ES-I3 (cell line): ENCODE measurements around the gene AMPD3.

Experiments
- H3K36me3 ChIP-seq: 2 replicates; pipeline ENCODE4 v1.6.1; 2013; ENCODE audit warnings: mild to moderate bottlenecking, low read length, control low read depth, moderate library complexity; ENCODE audit not compliant: insufficient read depth
- H3K4me1 ChIP-seq: 2 replicates; pipeline ENCODE4 v1.6.1; 2013; ENCODE audit warnings: mild to moderate bottlenecking, control low read depth, low read length; ENCODE audit not compliant: insufficient read depth
- H3K9ac ChIP-seq: 2 replicates; pipeline ENCODE4 v1.6.1; 2013; ENCODE audit warnings: low read depth, mild to moderate bottlenecking, low read length, moderate library complexity
- H3K9me3 ChIP-seq: 2 replicates; pipeline ENCODE4 v1.6.1; 2013; ENCODE audit warnings: mild to moderate bottlenecking, low read length, moderate library complexity; ENCODE audit not compliant: control insufficient read depth, insufficient read depth

AMPD3 gene

GRCh38 chr11:10495464-10495786, 40.4 kb downstream of the AMPD3 start:
- Histone ChIP-seq H3K36me3 (no peaks in the 10 kb centered on the region), H3K4me1 (peaks cover 3% of the 10 kb centered on the region; the same call in 1 of the 2 replicates), H3K9ac (no peak overlapping the region), H3K9me3 (no peaks in the 10 kb centered on the region)

GRCh38 chr11:10496296-10496936, 41.4 kb downstream of the AMPD3 start:
- Histone ChIP-seq H3K36me3 (no peaks in the 10 kb centered on the region), H3K9me3 (no peaks in the 10 kb centered on the region), H3K9ac (no peak overlapping the region), H3K4me1 (no peaks in the 10 kb centered on the region; the same call in 1 of the 2 replicates)

DNA sequence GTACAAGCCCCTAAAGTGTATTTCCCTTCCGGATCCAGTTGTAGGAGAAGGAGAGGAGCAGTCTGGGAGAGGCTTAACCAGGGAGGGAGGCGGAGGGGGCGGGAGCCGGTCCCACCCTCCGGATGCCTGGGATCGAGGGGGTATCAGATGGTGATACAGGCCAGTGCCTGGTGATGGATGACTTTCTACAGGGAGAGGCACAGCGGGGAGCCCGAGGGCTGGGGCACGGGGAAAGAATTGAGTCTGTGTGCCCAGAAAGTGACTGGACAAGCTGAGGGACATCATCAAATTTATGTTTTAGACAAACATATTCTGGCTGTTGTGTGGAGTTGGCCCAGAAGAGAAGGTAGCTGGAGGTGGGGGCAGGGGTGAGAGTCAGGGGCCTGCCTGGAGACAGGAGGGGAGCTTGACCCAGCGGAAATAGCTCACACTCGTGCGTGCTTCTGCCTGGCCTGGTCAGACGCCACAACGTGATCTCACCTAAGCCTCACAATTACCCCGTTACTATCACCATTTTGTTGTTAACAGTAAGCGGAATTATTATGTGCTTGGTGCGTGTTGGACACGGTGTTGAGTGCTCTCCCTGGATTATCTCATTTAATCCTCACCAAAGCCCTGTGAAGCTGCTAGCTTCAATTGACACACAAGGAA, 42.4 kb downstream of the AMPD3 start:
- Histone ChIP-seq H3K4me1 (no peaks in the 10 kb centered on the region; the same call in 1 of the 2 replicates), H3K9me3 (no peaks in the 10 kb centered on the region), H3K9ac (no peak overlapping the region), H3K36me3 (no peaks in the 10 kb centered on the region)

DNA sequence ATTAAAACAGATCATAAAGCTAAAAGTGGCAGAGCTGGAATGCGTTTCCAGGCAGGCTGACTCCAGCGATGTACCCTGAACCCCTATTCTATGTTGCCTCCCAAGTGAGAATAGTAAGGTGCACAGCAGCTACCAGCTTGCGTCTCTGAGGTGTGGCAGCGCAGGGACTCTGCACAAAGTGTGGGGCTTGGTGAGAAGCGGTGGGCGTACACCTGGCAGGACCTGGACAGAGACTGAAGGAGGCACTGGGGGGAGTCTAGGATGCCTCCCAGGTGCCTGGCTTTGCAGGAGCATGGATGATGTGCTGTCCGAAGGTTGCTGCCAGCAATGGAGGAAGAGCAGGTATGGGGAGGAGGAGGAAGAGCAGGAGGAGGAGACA, 42.9 kb downstream of the AMPD3 start:
- no peak overlapping the region for H3K9ac ChIP-seq
- no peaks in the 10 kb centered on the region for H3K36me3 ChIP-seq
- H3K9me3 ChIP-seq: no peaks in the 10 kb centered on the region
- no peaks in the 10 kb centered on the region; the same call in 1 of the 2 replicates for H3K4me1 ChIP-seq

DNA sequence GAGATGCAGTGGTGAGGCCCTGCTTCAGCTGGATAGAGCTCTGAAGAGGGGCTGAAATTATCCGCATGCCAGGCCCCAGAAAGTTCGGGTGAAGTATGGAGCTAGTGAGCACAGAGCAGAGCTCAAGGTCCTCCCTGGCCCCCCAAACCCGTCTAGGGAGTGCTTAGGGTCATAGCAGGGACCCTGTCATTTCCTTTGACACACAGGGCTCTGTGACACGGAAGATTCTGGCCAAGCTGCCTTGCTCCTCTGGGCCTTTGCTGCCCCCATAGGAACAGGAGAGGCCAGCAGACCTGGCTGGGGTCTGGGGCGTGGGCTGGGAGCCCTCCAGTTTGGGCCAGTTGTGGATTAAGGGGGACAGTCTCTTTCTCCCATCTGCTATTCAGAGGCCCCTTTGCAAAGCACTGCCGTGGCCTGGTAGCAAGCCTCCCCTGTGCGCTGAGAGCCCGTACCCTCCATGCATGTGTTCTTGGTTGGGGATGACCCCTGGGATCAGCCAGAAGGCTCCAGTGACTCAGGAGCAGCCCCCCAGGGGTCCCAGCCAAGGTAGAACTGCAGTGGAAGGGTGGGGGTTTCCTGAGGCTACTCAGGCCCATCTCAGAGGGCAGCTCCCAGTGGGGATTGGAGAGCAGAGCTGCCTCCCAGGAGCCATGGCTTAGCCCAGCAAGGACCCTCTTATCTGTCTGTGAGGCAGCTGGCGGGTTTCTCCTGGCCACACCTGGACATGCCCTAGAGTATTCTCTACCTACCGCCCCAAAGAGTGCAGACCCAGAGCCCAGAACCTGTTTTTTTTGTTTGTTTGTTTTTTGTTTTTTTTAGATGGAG, 43.6 kb downstream of the AMPD3 start:
- Histone ChIP-seq H3K9me3 (no peaks in the 10 kb centered on the region), H3K36me3 (no peaks in the 10 kb centered on the region), H3K4me1 (no peaks in the 10 kb centered on the region; the same call in 1 of the 2 replicates), H3K9ac (no peak overlapping the region)

DNA sequence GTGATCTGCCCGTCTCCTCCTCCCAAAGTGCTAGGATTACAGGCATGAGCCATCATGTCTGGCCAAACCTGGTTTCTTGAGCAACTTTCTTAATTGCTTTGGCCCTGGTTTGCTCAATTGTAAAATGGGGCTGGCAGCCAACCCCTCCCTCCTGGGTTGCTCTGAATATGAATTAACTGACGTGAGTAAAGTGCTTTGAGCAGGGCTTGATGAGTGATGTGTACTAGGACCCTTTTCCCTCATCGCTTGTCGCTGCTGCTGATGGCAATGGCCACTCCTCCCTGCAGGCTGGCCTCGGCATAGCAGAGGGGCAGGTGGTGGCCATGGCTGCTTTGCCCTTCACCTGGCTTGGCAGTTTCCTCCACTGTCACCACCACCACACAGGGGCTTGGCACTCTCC, 44.4 kb downstream of the AMPD3 start:
- Histone ChIP-seq H3K4me1 (no peaks in the 10 kb centered on the region; the same call in 1 of the 2 replicates), H3K9me3 (no peaks in the 10 kb centered on the region), H3K9ac (no peak overlapping the region), H3K36me3 (no peaks in the 10 kb centered on the region)

DNA sequence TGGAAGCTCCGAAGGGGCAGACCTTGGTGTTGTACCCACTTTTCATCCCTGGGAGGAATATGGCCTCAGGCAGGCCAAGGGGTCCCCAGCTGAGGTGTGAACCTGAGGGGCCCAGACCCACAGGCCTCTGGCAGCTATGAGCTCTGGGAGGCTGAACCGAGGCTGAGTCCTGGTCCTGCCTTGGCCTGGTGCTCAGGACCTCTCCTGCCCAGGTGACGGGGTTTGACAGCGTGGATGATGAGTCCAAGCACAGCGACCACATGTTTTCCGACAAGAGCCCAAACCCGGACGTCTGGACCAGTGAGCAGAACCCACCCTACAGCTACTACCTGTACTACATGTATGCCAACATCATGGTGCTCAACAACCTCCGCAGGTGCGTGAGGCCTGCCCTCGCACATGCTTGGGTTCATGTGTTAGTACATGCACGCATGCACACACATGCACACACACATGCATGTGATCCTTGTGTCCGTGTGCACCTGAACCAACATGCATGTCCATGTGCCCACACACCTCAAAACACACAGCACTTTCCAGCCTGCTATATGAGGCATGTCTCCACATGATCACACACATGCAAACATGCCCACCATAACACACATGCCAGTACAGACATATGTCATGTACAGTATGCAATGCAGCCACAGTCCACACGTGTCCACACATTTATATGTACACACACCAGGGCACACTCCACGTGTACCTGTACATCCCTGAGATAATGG, 45.0 kb downstream of the AMPD3 start:
- H3K4me1 ChIP-seq: no peaks in the 10 kb centered on the region; the same call in 1 of the 2 replicates
- no peaks in the 10 kb centered on the region for H3K9me3 ChIP-seq
- no peaks in the 10 kb centered on the region for H3K36me3 ChIP-seq
- no peak overlapping the region for H3K9ac ChIP-seq

DNA sequence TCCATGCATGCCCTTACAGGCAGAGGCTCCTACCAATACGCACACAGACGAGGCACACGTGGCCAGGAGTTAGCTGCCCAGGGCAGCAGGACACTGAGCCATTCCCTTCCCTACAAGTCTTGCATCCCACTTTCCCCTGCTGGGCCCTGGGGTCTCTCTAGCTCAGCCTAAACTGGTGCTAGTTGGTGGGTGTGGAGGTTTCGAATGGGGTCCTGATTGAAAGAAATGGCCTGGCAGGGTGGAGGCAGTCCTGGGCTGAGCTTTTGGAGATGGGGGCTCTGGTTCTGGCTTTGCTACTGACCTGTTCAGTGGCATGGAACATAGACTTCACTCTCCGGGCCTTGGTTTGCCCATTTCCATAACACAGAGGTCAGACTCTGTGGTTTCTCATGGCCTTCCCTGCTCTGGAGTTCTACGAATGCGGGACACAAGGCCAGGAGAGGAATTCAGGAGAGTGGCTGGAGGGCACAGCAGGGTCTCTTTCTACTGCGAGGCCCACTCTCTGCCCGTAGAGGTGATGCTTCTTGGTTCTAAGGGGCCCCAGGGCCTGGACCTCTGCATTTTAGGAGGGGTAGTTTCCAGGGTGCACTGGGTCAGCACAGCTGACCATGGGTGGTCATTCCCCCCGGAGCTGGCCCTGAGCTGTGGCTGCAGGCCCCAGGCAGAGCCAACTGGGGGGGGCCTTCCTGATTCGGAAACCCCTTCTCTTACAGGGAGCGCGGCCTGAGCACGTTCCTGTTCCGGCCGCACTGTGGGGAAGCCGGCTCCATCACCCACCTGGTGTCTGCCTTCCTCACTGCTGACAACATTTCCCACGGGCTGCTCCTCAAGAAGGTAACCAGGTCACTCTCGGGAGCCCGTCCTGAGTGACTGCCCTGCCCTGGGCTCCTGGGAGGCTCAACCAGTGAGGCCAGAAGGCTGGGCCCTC, 46.0 kb downstream of the AMPD3 start:
- H3K4me1 ChIP-seq: no peaks in the 10 kb centered on the region; the same call in 1 of the 2 replicates
- no peak overlapping the region for H3K9ac ChIP-seq
- no peaks in the 10 kb centered on the region for H3K9me3 ChIP-seq
- H3K36me3 ChIP-seq: no peaks in the 10 kb centered on the region

DNA sequence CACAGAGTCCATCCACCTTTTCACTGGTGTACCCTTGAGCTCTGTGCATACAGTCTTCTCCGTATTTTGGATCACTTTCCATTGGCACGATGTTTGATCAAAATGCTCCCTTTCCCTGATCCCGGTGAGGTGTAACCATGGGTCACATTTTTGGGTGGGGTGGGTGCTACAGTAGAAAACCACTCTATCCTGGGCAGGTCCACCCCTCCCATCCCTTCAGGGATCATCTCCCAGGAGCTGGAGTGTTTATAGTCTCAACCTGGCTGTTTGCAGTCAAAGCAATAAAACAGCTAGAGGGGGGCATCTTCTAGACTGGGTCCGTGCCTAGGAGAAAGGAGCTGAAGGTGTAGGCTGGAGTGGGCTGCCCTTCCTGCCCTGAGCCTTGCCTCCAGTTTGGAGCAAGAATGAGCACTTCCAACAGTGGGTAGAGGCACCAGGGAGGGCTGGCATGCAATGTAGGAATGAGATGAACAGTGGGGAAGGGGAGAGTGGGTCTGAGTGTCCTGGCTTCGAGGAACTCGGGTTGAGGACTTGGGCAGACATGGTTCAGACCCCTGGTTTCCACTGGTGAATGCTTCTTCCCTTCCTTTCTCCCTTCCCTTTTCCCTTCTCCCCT, 47.1 kb downstream of the AMPD3 start:
- Histone ChIP-seq H3K9ac (no peak overlapping the region), H3K9me3 (no peaks in the 10 kb centered on the region), H3K36me3 (no peaks in the 10 kb centered on the region), H3K4me1 (no peaks in the 10 kb centered on the region; the same call in 1 of the 2 replicates)

DNA sequence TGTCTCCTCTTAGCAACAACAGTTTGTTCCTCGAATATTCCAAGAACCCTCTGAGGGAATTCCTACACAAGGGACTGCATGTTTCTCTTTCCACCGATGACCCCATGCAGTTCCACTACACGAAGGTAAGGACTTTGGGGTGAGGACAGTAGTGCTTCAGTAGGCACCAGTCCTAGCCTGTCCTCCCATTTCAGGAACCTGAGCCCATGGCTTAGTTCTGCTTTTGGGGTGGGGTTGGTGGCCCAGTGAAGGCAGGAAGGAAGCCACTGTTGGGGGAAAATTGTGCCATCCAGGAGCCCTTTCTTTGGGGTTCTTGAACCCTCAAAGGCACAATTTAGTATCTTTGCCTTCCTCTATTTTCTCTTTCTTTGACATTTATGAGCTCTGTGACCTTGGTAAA, 47.7 kb downstream of the AMPD3 start:
- Histone ChIP-seq H3K9me3 (no peaks in the 10 kb centered on the region), H3K36me3 (no peaks in the 10 kb centered on the region), H3K4me1 (no peaks in the 10 kb centered on the region; the same call in 1 of the 2 replicates), H3K9ac (no peak overlapping the region)

DNA sequence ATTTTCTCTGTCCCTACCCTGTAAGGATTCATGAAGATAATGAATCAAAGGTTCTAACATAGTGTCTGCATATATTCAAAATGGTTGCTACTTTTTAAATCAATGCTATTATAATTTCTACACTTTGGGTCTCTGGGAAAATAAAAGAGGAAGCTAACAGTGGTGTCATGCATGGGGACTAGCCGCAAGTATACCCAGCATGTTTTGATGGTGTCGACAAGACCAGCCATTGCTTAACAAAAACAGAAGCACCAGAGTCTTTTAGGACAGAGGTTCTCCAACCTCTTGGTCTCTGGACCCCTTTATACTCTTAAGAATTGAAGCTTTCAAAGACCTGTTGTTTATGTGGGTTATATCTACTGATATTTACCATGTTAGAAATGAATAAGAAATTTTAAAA, 48.2 kb downstream of the AMPD3 start:
- Histone ChIP-seq H3K9ac (no peak overlapping the region), H3K9me3 (no peaks in the 10 kb centered on the region), H3K36me3 (no peaks in the 10 kb centered on the region), H3K4me1 (no peaks in the 10 kb centered on the region; the same call in 1 of the 2 replicates)

GRCh38 chr11:10503777-10504480, 48.9 kb downstream of the AMPD3 start:
- H3K36me3 ChIP-seq: no peaks in the 10 kb centered on the region
- H3K9ac ChIP-seq: no peak overlapping the region
- H3K9me3 ChIP-seq: no peaks in the 10 kb centered on the region
- H3K4me1 ChIP-seq: no peaks in the 10 kb centered on the region

DNA sequence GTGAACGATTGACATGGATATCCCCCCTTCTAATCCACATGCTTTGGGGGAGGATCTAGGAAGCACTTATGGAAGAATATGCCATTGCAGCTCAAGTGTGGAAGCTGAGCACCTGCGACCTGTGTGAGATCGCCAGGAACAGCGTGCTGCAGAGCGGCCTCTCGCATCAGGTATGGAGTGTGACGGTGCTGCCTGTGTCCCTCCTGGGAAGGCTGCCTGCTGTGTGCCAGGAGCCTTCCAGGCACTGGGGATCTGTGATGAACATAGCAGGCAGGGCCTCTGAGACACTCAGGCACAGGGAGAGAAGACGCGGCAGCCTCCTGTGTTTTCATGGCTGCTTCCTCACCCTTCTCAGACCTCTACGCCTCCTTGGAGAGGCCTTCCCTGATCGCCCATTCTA, 49.4 kb downstream of the AMPD3 start:
- H3K36me3 ChIP-seq: no peaks in the 10 kb centered on the region
- no peak overlapping the region for H3K9ac ChIP-seq
- no peaks in the 10 kb centered on the region for H3K9me3 ChIP-seq
- no peaks in the 10 kb centered on the region for H3K4me1 ChIP-seq
